NCI-H2107 treated with DMSO at 0.1 percent for 48 hours (cell line): ENCODE results near the gene SHANK3.
"Not testable (repeated sequence)": the region's sequence is repeated elsewhere in the genome, so short reads cannot be mapped to it uniquely, and the experiment has no call there.

Experiments
- DNase-seq: peaks from one replicate; lab custom pipeline; 2025; ENCODE audit not compliant: unreplicated experiment; lab: John Stamatoyannopoulos, UW

The SHANK3 gene

GRCh38 chr22:50672471-50673230 lies at the start of gene SHANK3:
SHANK3 (plus strand) TSS chr22:50672823.
- no peak for DNase-seq

- no peak for DNase-seq
Observed at GRCh38 chr22:50624347-50625130, 48.1 kb upstream of the SHANK3 start.

GRCh38 chr22:50625131-50625567 lies 47.5 kb upstream of the SHANK3 start:
- no peak for DNase-seq

GRCh38 chr22:50625568-50626313 lies 46.9 kb upstream of the SHANK3 start:
- DNase-seq = no peak

GRCh38 chr22:50626314-50626849 lies 46.2 kb upstream of the SHANK3 start:
- DNase-seq = no peak

- DNase-seq = no peak
Observed at GRCh38 chr22:50626850-50627641, 45.6 kb upstream of the SHANK3 start.

GRCh38 chr22:50627642-50628542 lies 44.7 kb upstream of the SHANK3 start, which contains the start of gene ARSA:
ARSA (minus strand) TSS chr22:50628152; CDS start chr22:50627779, 373 bp downstream.
- DNase-seq = peak; percentile 14

GRCh38 chr22:50628543-50629134 lies 44.0 kb upstream of the SHANK3 start:
- DNase-seq = no peak

GRCh38 chr22:50630376-50630775 lies 42.2 kb upstream of the SHANK3 start:
- DNase-seq = no peak

GRCh38 chr22:50633086-50633485 lies 39.5 kb upstream of the SHANK3 start:
- no peak for DNase-seq

GRCh38 chr22:50633771-50634170 lies 38.9 kb upstream of the SHANK3 start:
- DNase-seq = no peak

GRCh38 chr22:50635591-50635990 lies 37.0 kb upstream of the SHANK3 start:
- no peak for DNase-seq

- not testable (repeated sequence) for DNase-seq
Observed at GRCh38 chr22:50640296-50640695, 32.3 kb upstream of the SHANK3 start.

GRCh38 chr22:50640857-50641647 lies 31.6 kb upstream of the SHANK3 start:
- no peak for DNase-seq

GRCh38 chr22:50641696-50642607 lies 30.7 kb upstream of the SHANK3 start:
- no peak for DNase-seq

- not testable (repeated sequence) for DNase-seq
Observed at GRCh38 chr22:50643021-50643820, 29.4 kb upstream of the SHANK3 start.
